Skeletal muscle satellite cell (primary cell): ENCODE results near the gene MAP6.

Source experiments
- H3K27me3 ChIP-seq: 2 replicates; pipeline ENCODE4 v1.7.0; 2013; ENCODE audit warnings: low read length; ENCODE audit not compliant: control insufficient read depth, insufficient read depth
- H3K36me3 ChIP-seq: 2 replicates; pipeline ENCODE4 v1.7.0; 2013; ENCODE audit warnings: mild to moderate bottlenecking, control low read depth, low read length; ENCODE audit not compliant: insufficient read depth
- H3K4me1 ChIP-seq: 2 replicates; pipeline ENCODE4 v1.7.0; 2013; ENCODE audit warnings: low read length; ENCODE audit not compliant: control insufficient read depth, insufficient read depth
- H3K4me2 ChIP-seq: 2 replicates; pipeline ENCODE4 v1.7.0; 2013; ENCODE audit warnings: mild to moderate bottlenecking, low read length
- H3K4me3 ChIP-seq: 2 replicates; pipeline ENCODE4 v1.7.0; 2013; ENCODE audit warnings: low read length
- H3K9ac ChIP-seq: 2 replicates; pipeline ENCODE4 v1.7.0; 2013; ENCODE audit warnings: mild to moderate bottlenecking, low read depth, low read length, moderate library complexity
- H3K9me3 ChIP-seq: replicated peaks from 2 replicates; pipeline ENCODE4 v1.7.0; 2013; ENCODE audit warnings: mild to moderate bottlenecking, control low read depth, low read length

MAP6 gene

GRCh38 chr11:75574698-75575602 lies 93.9 kb downstream of the MAP6 start:
- H3K9me3 ChIP-seq = no peaks in the 10 kb centered on the region
- no peak overlapping the region for H3K9ac ChIP-seq
- peaks cover 46% of the 10 kb centered on the region for H3K36me3 ChIP-seq
- H3K4me1 ChIP-seq = peaks cover 7% of the 10 kb centered on the region
- no peak overlapping the region for H3K4me3 ChIP-seq
- H3K4me2 ChIP-seq = no peak overlapping the region
- no peaks in the 10 kb centered on the region for H3K27me3 ChIP-seq

- Histone ChIP-seq H3K9ac (no peak overlapping the region), H3K4me2 (no peak overlapping the region), H3K9me3 (no peaks in the 10 kb centered on the region), H3K4me1 (peaks cover 7% of the 10 kb centered on the region), H3K36me3 (peaks cover 66% of the 10 kb centered on the region), H3K4me3 (no peak overlapping the region), H3K27me3 (no peaks in the 10 kb centered on the region)
These were observed 96.1 kb downstream of the MAP6 start for GRCh38 chr11:75572744-75573143.

GRCh38 chr11:75571625-75572024 lies 97.2 kb downstream of the MAP6 start:
- Histone ChIP-seq H3K4me2 (no peak overlapping the region), H3K36me3 (peaks cover 75% of the 10 kb centered on the region)

GRCh38 chr11:75570559-75571139 lies 98.2 kb downstream of the MAP6 start:
- Histone ChIP-seq H3K9ac (no peak overlapping the region), H3K4me2 (no peak overlapping the region), H3K9me3 (no peaks in the 10 kb centered on the region), H3K4me3 (no peak overlapping the region), H3K36me3 (peaks cover 85% of the 10 kb centered on the region), H3K27me3 (no peaks in the 10 kb centered on the region), H3K4me1 (peaks cover 8% of the 10 kb centered on the region)

More at GRCh38 chr11:75571625-75572024, 97.2 kb downstream of the MAP6 start:
- H3K4me1 ChIP-seq = peaks cover 5% of the 10 kb centered on the region
- H3K4me3 ChIP-seq = no peak overlapping the region
- no peaks in the 10 kb centered on the region for H3K9me3 ChIP-seq
- no peak overlapping the region for H3K9ac ChIP-seq
- H3K27me3 ChIP-seq = no peaks in the 10 kb centered on the region

GRCh38 chr11:75568616-75569219 lies 100.1 kb downstream of the MAP6 start:
- Histone ChIP-seq H3K27me3 (no peaks in the 10 kb centered on the region), H3K36me3 (peaks cover 91% of the 10 kb centered on the region), H3K4me3 (no peak overlapping the region), H3K9ac (no peak overlapping the region), H3K9me3 (no peaks in the 10 kb centered on the region), H3K4me1 (peaks cover 26% of the 10 kb centered on the region), H3K4me2 (no peak overlapping the region)

GRCh38 chr11:75567971-75568370 lies 100.9 kb downstream of the MAP6 start:
- H3K9ac ChIP-seq = no peak overlapping the region
- no peak overlapping the region for H3K4me2 ChIP-seq
- no peak overlapping the region for H3K4me3 ChIP-seq
- H3K27me3 ChIP-seq = no peaks in the 10 kb centered on the region
- H3K4me1 ChIP-seq = peaks cover 28% of the 10 kb centered on the region
- H3K36me3 ChIP-seq = peaks cover 83% of the 10 kb centered on the region
- H3K9me3 ChIP-seq = no peaks in the 10 kb centered on the region

- no peaks in the 10 kb centered on the region for H3K9me3 ChIP-seq
- H3K4me3 ChIP-seq = no peak overlapping the region
- no peak overlapping the region for H3K4me2 ChIP-seq
- no peak overlapping the region for H3K9ac ChIP-seq
- H3K36me3 ChIP-seq = peaks cover 72% of the 10 kb centered on the region
- peaks cover 28% of the 10 kb centered on the region for H3K4me1 ChIP-seq
- no peaks in the 10 kb centered on the region for H3K27me3 ChIP-seq
These were observed 102.0 kb downstream of the MAP6 start for GRCh38 chr11:75566763-75567279.

- Histone ChIP-seq H3K4me2 (peak overlapping the region; percentile 95), H3K9me3 (no peaks in the 10 kb centered on the region), H3K27me3 (no peaks in the 10 kb centered on the region), H3K9ac (peak overlapping the region; percentile 42), H3K36me3 (peaks cover 65% of the 10 kb centered on the region), H3K4me3 (peak overlapping the region; percentile 85), H3K4me1 (peaks cover 33% of the 10 kb centered on the region)
These were observed 102.7 kb downstream of the MAP6 start for GRCh38 chr11:75565916-75566762.

- no peaks in the 10 kb centered on the region for H3K27me3 ChIP-seq
- peak overlapping the region; percentile 85 for H3K4me3 ChIP-seq
- H3K4me1 ChIP-seq = peaks cover 33% of the 10 kb centered on the region
- H3K9me3 ChIP-seq = no peaks in the 10 kb centered on the region
- peak overlapping the region; percentile 95 for H3K4me2 ChIP-seq
- H3K9ac ChIP-seq = peak overlapping the region; percentile 98
- H3K36me3 ChIP-seq = peaks cover 57% of the 10 kb centered on the region
These were observed 103.5 kb downstream of the MAP6 start for GRCh38 chr11:75565221-75565814.

- peak overlapping the region; percentile 95 for H3K4me2 ChIP-seq
- peak overlapping the region; percentile 98 for H3K9ac ChIP-seq
- H3K36me3 ChIP-seq = peaks cover 47% of the 10 kb centered on the region
- no peaks in the 10 kb centered on the region for H3K27me3 ChIP-seq
- peak overlapping the region; percentile 85 for H3K4me3 ChIP-seq
- H3K9me3 ChIP-seq = no peaks in the 10 kb centered on the region
- H3K4me1 ChIP-seq = peaks cover 40% of the 10 kb centered on the region
These were observed 104.8 kb downstream of the MAP6 start for GRCh38 chr11:75563978-75564552.
